HL-60/S4 (cell line): Measurements from ENCODE around the gene DUSP16.
"Not testable (repeated sequence)": the region's sequence is repeated elsewhere in the genome, so short reads cannot be mapped to it uniquely, and the experiment has no call there.

Source experiments
- in situ Hi-C: fragments of 300-500 bp; cut with MboI; formaldehyde crosslinking; loops from 2 replicates; pipeline ENCODE4 v1.14.3; 2022; ENCODE audit warnings: low sequenced_read_pairs

The DUSP16 gene

GRCh38 chr12:12524128-12524527 is 38.5 kb downstream of the DUSP16 start:
- in situ Hi-C loops = no loop called here

GRCh38 chr12:12523229-12523628 is 39.4 kb downstream of the DUSP16 start:
- in situ Hi-C loops = no loop called here

GRCh38 chr12:12522657-12523056 is 40.0 kb downstream of the DUSP16 start:
- in situ Hi-C loops = not testable (repeated sequence)

- in situ Hi-C loops = no loop called here
These were observed 40.8 kb downstream of the DUSP16 start for GRCh38 chr12:12521888-12522287.

- in situ Hi-C loops = no loop called here
These were observed 41.6 kb downstream of the DUSP16 start for GRCh38 chr12:12521044-12521485.

GRCh38 chr12:12520273-12520672 is 42.4 kb downstream of the DUSP16 start:
- in situ Hi-C loops = no loop called here

- in situ Hi-C loops = no loop called here
These were observed 43.2 kb downstream of the DUSP16 start for GRCh38 chr12:12519354-12519998.

- in situ Hi-C loops = no loop called here
These were observed 43.7 kb downstream of the DUSP16 start for GRCh38 chr12:12518919-12519318.

GRCh38 chr12:12518464-12518845 is 44.2 kb downstream of the DUSP16 start:
- in situ Hi-C loops = no loop called here

- in situ Hi-C loops = no loop called here
These were observed 49.2 kb downstream of the DUSP16 start for GRCh38 chr12:12513416-12514006.

GRCh38 chr12:12511895-12512711 is 50.6 kb downstream of the DUSP16 start:
- in situ Hi-C loops = no loop called here

- in situ Hi-C loops = no loop called here
These were observed 51.5 kb downstream of the DUSP16 start for GRCh38 chr12:12511021-12511783.

- in situ Hi-C loops = no loop called here
These were observed 52.1 kb downstream of the DUSP16 start for GRCh38 chr12:12510551-12510950.

- in situ Hi-C loops = no loop called here
These were observed 52.5 kb downstream of the DUSP16 start for GRCh38 chr12:12510141-12510540.

GRCh38 chr12:12508612-12509011 is 54.1 kb downstream of the DUSP16 start:
- in situ Hi-C loops = no loop called here

GRCh38 chr12:12507121-12507520 is 55.5 kb downstream of the DUSP16 start:
- in situ Hi-C loops = no loop called here

- in situ Hi-C loops = no loop called here
These were observed 56.2 kb downstream of the DUSP16 start for GRCh38 chr12:12506496-12506890.

- in situ Hi-C loops = no loop called here
These were observed 56.8 kb downstream of the DUSP16 start for GRCh38 chr12:12505544-12506495.

- in situ Hi-C loops = no loop called here
These were observed 59.1 kb downstream of the DUSP16 start for GRCh38 chr12:12503384-12504078.

GRCh38 chr12:12502815-12503151 is 59.9 kb downstream of the DUSP16 start:
- in situ Hi-C loops = no loop called here
